Measurements from ENCODE around the gene IFI35. TPM values are rescaled to one million over a fixed set of nuclear protein-coding genes. Genes with fewer than 3 reads are reported as not detected.
"Not testable (repeated sequence)": the region's sequence is repeated elsewhere in the genome, so short reads cannot be mapped to it uniquely, and the experiment has no call there.

The IFI35 gene
- total RNA-seq, 1 donor from 2014 or later: 33.4 TPM

DNA sequence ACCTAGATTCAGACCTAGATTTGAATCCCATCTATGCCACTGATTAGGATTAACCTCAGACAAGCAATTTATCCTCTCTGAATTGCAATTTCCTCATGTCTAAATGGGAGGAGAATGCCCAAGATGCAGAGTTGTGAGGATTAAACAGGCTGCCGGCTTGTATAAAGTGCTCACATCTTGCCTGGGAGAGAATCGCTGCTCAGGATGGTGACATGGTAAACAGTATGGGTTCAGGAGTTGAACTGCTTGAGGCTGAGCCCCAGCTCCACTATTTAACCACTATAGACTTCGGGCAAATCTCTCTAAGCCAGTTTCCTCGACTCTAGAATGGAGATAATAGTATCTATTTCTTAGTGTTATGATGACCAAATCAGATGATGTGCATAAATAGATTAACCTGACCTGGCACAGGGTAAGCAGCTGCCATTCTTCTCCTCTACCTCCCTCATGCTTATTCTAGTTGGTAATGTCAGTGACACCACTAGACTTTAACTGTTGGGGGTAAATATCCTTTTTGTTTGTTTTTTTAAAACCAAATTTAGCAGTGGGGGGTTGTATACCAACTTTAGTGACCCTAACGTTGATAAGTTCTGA, 9.1 kb upstream of the IFI35 start:
- no peak for DNase-seq (ENCODE audit: extremely low read depth, low read depth, low spot score)

DNA sequence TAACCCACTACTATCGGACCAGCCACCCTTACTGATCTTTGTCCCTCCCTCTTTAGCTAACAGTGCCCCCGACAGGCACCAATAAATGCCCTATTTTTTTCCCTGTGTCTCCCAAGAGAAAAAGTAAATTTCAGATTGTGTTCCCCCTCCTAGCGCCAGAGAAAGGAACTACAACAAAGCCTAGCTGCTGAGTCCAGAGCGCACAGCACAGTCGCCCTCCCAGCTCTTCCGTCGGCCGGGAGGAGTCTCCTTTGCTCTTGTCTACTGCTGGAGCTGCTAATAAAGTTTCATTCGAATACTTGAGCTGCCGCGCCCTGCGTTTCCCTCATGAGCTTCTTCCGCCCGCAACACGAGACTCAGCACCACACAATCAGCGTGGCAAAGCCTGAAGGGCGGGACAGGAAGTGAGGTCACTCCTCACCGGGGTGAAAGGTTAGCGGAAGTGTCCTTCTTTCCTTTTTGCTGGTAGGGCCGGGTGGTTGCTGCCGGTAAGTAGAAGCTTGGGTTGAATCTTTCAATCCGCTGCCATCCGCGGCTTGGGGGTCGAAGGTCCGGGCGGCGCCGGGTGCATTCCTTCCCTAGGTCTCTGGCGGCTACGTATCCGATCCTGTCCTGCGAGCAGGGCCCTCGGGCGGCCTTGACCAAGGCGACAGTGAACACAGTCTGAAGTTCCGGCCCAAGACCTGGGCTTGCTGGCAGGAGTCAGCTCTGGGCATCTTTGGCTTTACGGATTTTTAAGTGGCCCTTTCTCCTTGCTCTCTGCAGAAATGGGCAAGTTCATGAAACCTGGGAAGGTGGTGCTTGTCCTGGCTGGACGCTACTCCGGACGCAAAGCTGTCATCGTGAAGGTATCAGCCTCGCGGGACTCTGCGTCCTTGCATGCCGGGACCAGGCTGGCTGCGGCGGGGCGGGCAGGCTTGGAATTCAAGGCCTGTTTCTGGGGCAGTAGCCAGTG, 8.3 kb upstream of the IFI35 start, which contains the start of gene RPL27:
Gene RPL27 (plus strand): TSS at position 436 of the 955 bp plus-strand sequence. CDS start 332 bp downstream, at position 768.
- DNase-seq (ENCODE audit: extremely low read depth, low read depth, low spot score): peak; percentile 98

DNA sequence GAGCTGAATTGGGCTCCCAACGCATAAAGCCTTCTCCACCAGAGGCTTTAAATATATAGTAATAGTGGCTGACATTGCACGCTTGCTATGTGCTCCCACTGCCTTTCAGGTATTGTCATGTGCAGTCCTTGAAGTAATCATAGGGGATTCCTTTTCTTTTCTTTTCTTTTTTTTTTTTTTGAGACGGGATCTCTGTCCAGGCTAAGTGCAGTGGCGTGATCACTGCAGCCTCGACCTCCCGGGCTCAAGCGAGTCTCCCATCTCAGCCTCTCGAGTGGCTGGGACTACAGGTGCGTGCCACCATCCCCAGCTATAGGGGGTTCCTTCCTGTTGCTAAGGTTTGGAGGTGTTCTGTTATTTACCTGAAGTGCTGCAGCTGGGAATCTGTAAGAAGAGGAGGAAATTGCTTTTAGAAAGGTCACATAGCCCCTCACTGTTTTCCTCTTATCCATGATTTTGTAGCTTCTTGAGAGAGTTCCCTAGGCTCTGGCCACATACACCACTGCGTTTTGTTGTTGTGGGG, 7.5 kb upstream of the IFI35 start:
- no peak for DNase-seq (ENCODE audit: extremely low read depth, low read depth, low spot score)

- DNase-seq (ENCODE audit: extremely low read depth, low read depth, low spot score): not testable (repeated sequence)
Observed at GRCh38 chr17:43000894-43001293, 5.7 kb upstream of the IFI35 start.

DNA sequence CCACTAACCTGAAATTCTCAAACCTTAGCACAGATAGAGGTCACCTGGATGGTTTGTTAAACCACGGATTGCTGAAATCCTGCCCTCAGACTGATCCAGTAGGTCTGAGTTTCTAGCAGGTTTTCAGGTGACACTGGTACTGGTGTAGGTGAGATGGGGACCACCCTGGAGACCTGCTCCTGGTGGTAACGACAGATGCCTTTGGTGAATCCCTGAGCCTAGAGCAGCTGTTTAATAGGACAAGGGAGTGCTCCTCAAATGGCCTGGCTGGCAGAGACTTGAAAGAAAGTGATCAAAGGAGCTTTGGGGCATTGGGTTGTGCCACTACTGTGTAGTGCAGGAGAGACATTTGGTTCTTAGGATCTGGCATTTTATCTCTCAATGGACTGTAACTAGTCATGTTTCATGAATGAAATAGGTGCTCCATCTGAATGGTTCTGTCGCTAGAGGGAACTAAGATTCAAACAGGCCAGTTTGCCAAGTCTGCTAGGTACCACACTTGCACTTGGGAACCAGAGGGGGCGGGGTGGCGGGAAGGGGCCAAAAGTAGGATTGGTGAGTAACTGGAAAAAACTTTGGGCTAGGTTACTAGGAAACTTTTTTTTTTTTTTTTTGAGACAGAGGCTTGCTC, 2.9 kb upstream of the IFI35 start:
- no peak for DNase-seq (ENCODE audit: extremely low read depth, low read depth, low spot score)

- no peak for DNase-seq (ENCODE audit: extremely low read depth, low read depth, low spot score)
Observed at GRCh38 chr17:43010667-43011308, 4.2 kb downstream of the IFI35 start.

- no peak for DNase-seq (ENCODE audit: extremely low read depth, low read depth, low spot score)
Observed at GRCh38 chr17:43011728-43012472, 5.3 kb downstream of the IFI35 start.

DNA sequence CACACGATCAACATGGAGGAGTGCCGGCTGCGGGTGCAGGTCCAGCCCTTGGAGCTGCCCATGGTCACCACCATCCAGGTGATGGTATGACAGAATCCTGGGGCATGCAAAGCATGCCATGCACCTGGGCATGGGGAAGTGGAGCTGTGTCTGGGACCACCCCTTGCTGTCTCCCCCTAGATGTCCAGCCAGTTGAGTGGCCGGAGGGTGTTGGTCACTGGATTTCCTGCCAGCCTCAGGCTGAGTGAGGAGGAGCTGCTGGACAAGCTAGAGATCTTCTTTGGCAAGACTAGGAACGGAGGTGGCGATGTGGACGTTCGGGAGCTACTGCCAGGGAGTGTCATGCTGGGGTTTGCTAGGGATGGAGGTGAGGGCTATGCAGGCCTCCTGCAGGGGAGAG, 6.7 kb downstream of the IFI35 start:
- DNase-seq (ENCODE audit: extremely low read depth, low read depth, low spot score): no peak

DNA sequence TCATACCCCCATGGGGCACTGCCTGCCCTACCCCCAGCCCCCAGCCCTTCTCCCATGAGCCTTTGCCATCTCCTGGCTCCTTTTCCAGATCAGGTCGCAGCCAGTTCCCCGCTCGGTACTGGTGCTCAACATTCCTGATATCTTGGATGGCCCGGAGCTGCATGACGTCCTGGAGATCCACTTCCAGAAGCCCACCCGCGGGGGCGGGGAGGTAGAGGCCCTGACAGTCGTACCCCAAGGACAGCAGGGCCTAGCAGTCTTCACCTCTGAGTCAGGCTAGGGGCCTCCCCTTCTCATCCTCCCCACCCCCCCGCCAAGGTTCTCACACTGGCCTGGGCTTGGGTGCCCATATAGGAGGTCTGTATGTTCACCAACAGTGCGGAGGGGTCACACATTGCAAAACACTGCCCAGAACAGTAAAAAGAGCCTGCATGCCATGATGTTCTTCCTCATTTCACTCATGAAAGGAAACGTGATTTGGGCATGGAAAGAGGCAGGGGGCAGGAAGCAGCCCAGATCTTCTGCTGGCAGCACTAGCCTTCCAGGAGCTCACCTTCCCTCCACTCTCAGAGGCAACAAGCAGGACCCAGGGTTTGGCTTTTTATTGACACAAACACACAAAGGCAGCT, 7.5 kb downstream of the IFI35 start:
- DNase-seq (ENCODE audit: extremely low read depth, low read depth, low spot score): no peak

DNA sequence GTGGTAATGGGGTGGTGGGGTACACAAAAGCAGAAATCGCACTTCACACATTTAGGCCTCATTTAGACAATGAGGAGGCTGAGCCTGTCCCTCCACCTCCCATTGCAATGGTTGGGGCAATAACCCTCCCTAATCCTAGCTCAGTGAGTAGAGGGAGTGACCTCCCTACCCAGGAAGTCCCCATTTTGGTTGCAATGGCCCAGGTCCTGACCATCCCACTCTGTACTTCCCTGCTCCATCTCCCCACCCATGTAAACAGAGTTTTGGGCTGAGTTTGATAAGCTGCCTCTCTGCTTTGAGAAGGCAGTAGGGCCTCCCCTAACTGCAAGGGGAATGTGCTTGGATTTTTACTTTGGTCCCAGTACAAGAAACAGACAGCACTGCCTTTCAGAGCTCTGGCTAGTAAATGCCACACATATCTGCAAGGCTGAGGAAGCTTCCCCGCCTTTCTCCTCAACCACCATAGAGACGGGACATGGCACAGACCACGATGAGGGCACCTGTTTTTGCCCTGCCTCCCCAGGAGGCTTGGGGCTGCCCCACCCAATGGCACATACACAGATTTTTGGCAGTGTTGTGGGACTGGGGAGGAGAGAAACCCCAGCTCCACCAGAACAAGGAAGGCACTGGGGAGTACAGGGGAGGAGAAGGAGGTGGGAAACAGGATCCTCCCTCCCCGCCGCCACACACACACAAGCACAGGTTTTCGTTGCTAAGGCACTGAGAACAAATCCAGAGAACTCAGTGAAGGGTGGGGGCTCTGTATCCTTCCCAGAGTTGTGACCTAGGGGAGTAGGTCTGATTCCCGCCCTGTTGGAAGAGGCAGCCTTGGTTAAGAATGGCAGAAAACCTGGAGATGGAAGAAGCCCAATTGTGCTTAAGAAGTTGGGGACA, 8.3 kb downstream of the IFI35 start:
- DNase-seq (ENCODE audit: extremely low read depth, low read depth, low spot score): no peak

- no peak for DNase-seq (ENCODE audit: extremely low read depth, low read depth, low spot score)
Observed at GRCh38 chr17:43015579-43015978, 9.0 kb downstream of the IFI35 start.

- DNase-seq (ENCODE audit: extremely low read depth, low read depth, low spot score): no peak
Observed at GRCh38 chr17:43016216-43016615, 9.6 kb downstream of the IFI35 start.

DNA sequence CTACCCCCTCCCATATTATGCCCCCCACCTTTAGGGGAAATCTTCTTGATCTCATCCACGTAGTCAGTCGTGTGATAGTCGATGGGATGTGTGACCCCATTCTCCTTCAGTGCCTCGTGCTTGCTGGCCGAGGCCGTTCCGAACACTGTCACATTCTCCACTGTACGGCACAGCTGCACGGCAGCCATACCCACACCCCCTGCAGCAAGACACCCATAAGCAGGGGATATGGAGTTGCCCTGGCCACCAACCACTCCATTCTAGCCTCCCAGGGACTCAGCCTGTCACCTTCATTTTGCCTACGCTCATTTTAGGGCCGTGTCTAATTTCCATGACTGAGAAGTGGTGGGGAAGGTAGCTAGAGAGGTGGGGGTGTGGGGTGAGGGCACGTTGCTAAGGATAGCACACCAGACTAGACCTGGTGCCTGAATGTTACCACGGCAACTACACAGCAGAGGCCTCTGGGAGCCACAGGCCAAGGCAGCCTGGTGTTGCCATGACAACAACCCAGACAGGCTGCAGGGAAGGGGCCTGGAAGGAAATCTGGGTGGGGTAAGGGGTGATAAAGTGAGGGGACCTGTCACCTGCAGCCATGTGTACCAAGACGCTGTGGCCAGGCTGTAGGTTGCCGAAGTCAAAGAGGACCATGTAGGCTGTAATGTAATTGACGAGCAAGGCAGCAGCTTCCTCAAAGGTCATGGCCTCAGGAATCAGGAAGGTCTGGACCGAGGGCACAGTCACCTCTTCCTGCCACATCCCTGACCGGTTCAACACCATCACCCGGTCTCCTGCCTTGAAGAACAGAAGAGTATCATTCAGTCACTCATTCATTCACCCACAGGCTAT, 11.6 kb downstream of the IFI35 start:
- no peak for DNase-seq (ENCODE audit: extremely low read depth, low read depth, low spot score)

DNA sequence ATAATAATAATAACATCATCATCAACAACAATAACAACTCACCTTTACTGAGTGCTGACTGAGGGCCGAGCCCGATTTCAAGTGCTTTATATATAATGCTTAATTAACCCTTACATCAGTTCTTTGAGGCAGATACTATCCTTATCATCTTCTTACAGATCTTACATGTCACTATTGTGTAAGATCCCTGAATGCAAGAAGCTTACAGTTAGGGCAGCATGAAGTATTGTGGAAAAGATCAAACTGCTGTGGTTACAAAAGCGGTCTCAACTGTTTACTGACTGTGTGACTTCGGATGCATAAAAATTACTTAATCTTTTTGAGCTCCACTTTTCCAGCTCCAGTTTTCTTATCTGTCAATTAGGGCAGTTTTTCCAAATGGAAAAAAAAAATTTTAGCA, 12.3 kb downstream of the IFI35 start:
- no peak for DNase-seq (ENCODE audit: extremely low read depth, low read depth, low spot score)

DNA sequence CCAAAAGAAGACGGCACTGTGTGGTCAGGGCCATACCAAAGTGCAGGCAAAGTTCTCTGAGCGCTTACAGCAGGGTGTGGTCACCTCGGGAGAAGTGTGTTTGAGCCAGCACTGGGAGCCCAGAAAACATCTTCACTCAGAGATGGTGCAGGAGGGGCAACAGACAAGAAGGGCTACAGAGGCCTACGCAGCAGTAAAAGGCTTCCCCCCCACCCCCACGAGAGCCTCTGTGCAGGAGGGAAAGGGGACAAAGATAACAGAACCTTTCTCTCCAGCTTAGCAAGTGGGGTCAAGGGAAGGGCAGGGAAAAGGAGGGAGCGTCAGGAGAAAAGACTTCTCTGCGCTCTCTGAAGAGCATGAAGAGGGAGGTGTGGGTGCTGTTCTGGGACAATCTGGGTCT, 12.8 kb downstream of the IFI35 start:
- no peak for DNase-seq (ENCODE audit: extremely low read depth, low read depth, low spot score)

GRCh38 chr17:43020030-43020621, 13.5 kb downstream of the IFI35 start:
- DNase-seq (ENCODE audit: extremely low read depth, low read depth, low spot score): no peak
